HEK293 (cell line): ENCODE measurements around the gene ELOVL6.

Source experiments
- CTCF ChIA-PET: fragments of 350-600 bp; formaldehyde crosslinking; extraction: SDS; loops from one replicate; lab custom pipeline; 2021; ENCODE audit warnings: antibody characterized with exemption; lab: Yijun Ruan, JAX
- POLR2A ChIA-PET: fragments of 300-600 bp; formaldehyde crosslinking; extraction: SDS; loops from one replicate; lab custom pipeline; 2020; ENCODE audit warnings: antibody characterized with exemption, inconsistent platforms; lab: Yijun Ruan, JAX
- H3K27ac ChIP-seq: fragments of 200-500 bp; sonication (Bioruptor generic); 2 replicates; pipeline ENCODE4 v1.5.1; 2014; ENCODE audit warnings: low read depth, low read length, control low read depth, inconsistent platforms; ENCODE audit errors: extremely low read depth
- H3K36me3 ChIP-seq, 2 experiments: fragments of 200-500 bp in 1 of 2; sonication (Bioruptor generic) in 1 of 2; 1 replicate in 1 of 2; 2 replicates in 1 of 2; pipeline ENCODE4 v1.5.1; 2014 to 2017; ENCODE audit warnings: inconsistent platforms in 2 of 2, low read length in 2 of 2; ENCODE audit not compliant: control insufficient read depth in 2 of 2, insufficient read depth in 1 of 2
- H3K4me1 ChIP-seq: fragments of 200-500 bp; sonication (Bioruptor generic); 2 replicates; pipeline ENCODE4 v1.5.1; 2014; ENCODE audit warnings: mild to moderate bottlenecking, low read length, inconsistent platforms; ENCODE audit not compliant: control insufficient read depth, insufficient read depth
- H3K4me3 ChIP-seq: 2 replicates; pipeline ENCODE4 v1.5.1; 2011; ENCODE audit warnings: low read depth, mild to moderate bottlenecking, control low read depth, low read length, moderate library complexity
- H3K9me3 ChIP-seq: fragments of 200-500 bp; sonication (Bioruptor generic); 2 replicates; pipeline ENCODE4 v1.5.1; 2014; ENCODE audit warnings: low read depth, low read length, inconsistent platforms; ENCODE audit not compliant: control insufficient read depth, insufficient read depth
- ZNF169 ChIP-seq: fragments of 450-650 bp; formaldehyde crosslinking; IDR thresholded peaks from 2 replicates; pipeline ENCODE4 v1.5.1; 2016; ENCODE audit warnings: missing biosample characterization, missing genetic modification characterization

Gene ELOVL6

GRCh38 chr4:109996526-109996925 lies 201.9 kb downstream of the ELOVL6 start:
- Histone ChIP-seq H3K4me1 (no peaks in the 10 kb centered on the region), H3K9me3 (no peaks in the 10 kb centered on the region), H3K4me3 (no peak overlapping the region), H3K27ac (no peak overlapping the region), H3K36me3 (no peaks in the 10 kb centered on the region)
- ChIA-PET CTCF (interaction anchor here (0.6 to 4.2 kb wide), 4 partner anchors 142 to 521 kb away, joined by 3 to 63 read pairs (median 26); no protein-coding TSS in a partner anchor), POLR2A (no interaction called here)
- TF ChIP-seq ZNF169 (tag by site-specific recombination), result no peak
- TF ChIP-seq, all 188 proteins: peak for 0
